ENCODE results near the gene TMEM131L.

The TMEM131L gene

DNA sequence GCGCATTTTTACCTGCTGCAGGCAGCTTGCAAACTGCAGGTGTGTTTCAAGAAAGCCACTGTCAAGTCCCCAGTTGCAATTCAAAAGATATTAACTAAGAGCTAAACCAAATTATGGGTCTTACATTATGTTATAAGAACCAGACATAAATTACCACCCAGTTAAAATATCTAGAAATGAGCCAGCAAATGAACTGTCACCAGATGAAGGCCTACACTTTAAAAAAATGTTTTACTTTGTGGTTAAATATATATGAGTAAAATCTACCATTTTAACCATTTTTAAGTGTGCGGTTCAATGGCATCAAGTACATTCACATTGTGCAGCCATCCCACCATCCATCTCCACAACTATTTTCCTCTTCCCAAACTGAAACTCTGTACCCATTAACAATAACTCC, 32.0 kb upstream of the TMEM131L start:
- TF ChIP-seq, protein P1, sequence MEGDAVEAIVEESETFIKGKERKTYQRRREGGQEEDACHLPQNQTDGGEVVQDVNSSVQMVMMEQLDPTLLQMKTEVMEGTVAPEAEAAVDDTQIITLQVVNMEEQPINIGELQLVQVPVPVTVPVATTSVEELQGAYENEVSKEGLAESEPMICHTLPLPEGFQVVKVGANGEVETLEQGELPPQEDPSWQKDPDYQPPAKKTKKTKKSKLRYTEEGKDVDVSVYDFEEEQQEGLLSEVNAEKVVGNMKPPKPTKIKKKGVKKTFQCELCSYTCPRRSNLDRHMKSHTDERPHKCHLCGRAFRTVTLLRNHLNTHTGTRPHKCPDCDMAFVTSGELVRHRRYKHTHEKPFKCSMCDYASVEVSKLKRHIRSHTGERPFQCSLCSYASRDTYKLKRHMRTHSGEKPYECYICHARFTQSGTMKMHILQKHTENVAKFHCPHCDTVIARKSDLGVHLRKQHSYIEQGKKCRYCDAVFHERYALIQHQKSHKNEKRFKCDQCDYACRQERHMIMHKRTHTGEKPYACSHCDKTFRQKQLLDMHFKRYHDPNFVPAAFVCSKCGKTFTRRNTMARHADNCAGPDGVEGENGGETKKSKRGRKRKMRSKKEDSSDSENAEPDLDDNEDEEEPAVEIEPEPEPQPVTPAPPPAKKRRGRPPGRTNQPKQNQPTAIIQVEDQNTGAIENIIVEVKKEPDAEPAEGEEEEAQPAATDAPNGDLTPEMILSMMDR (conservative IDR thresholded peaks at IDR 0.05; ENCODE audit: low read depth, low read length), result no peak

GRCh38 chr4:153438916-153439756, 27.0 kb upstream of the TMEM131L start:
- H3K4me3 ChIP-seq (ENCODE audit: low read depth, low read length), result no peak overlapping the region
- TF ChIP-seq, protein P1 (conservative IDR thresholded peaks at IDR 0.05; ENCODE audit: low read depth, low read length), result no peak
- no peak for DNase-seq (ENCODE audit: low read depth)

More for the DNA sequence above, 32.0 kb upstream of the TMEM131L start:
- no peak overlapping the region for H3K4me3 ChIP-seq (ENCODE audit: low read depth, low read length)
- no peak for DNase-seq (ENCODE audit: low read depth)

GRCh38 chr4:153439831-153440230, 26.3 kb upstream of the TMEM131L start:
- DNase-seq (ENCODE audit: low read depth), result no peak

GRCh38 chr4:153440475-153440874, 25.7 kb upstream of the TMEM131L start:
- TF ChIP-seq, protein P1 (conservative IDR thresholded peaks at IDR 0.05; ENCODE audit: low read depth, low read length), result no peak
- H3K4me3 ChIP-seq (ENCODE audit: low read depth, low read length), result no peak overlapping the region
- DNase-seq (ENCODE audit: low read depth), result no peak

More at GRCh38 chr4:153439831-153440230, 26.3 kb upstream of the TMEM131L start:
- H3K4me3 ChIP-seq (ENCODE audit: low read depth, low read length), result no peak overlapping the region
- TF ChIP-seq, protein P1 (conservative IDR thresholded peaks at IDR 0.05; ENCODE audit: low read depth, low read length), result no peak

DNA sequence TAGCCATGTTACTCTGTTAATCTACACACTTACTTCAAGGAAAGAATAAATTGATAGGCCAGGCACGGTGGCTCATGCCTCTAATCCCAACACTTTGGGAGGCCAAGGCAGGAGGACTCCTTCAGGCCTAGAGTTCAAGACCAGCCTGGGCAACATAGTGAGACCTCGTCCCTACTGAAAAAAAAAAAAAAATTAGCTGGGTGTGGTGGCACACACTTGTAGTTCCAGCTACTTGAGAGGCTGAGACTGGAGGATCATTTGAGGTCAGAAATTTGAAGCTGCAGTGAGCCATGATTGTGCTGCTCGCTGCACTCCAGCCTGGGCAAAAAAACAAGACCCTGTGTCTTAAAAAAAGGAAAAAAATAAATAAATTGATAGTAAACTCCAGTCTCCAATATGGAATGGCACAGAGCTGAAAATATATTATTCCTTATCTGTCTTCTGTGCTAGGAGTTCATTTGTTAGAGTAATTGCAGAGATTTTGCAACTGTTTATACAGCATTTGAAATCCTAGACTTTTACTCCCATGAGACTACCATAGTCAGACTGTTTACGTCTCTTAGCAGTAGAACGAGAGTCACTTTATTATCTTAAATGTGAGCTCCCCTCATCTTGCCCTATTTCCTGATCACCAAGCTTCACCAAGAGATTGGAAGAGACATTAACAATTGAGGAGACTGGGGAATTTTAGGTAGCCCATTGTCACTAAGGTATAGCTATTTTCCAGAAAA, 18.8 kb upstream of the TMEM131L start:
- no peak overlapping the region for H3K4me3 ChIP-seq (ENCODE audit: low read depth, low read length)
- peak; percentile 92 for DNase-seq (ENCODE audit: low read depth)
- TF ChIP-seq, protein P1 (conservative IDR thresholded peaks at IDR 0.05; ENCODE audit: low read depth, low read length), result no peak

DNA sequence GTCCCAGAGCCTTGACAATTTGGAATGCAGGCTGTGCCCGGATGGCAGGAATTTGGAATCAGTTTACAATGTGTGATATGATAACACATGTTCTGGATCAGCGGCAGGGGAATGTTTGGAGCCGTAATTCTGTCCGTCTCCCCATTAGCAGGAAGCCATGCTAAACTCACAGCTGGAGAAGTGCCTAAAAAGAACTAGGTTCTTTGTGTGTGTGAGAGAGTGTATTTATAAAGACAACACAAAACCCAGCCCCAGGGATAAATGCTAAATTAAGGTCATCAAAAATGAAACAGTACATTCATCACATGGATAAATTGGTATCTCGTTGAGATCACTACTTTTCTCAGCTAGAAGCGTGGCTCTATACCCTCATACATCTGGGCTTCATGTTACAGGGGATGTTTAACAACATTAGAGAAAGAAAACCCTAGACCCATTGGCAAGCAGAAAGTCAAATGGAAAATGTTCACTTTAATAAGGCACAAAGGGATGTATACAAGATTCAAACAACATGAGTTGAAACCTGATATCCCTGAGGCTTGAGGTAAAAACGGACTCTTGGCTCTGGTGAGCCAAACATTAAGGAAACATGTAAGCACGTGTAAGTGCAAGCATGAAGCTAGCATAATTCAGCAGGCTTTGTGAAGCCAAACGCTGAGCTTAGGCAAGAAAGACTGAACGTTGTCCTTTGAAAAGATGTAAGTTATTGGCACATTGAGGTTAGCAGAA, 18.0 kb upstream of the TMEM131L start:
- TF ChIP-seq, protein P1 (conservative IDR thresholded peaks at IDR 0.05; ENCODE audit: low read depth, low read length), result peak; percentile 3
- peak overlapping the region; percentile 43 for H3K4me3 ChIP-seq (ENCODE audit: low read depth, low read length)
- DNase-seq (ENCODE audit: low read depth), result peak; percentile 82

Data from choroid plexus epithelial cell (primary cell).